Astrocyte (in vitro differentiated cells and primary cell): ENCODE results near the gene PPIL6.

Experiments used
- CTCF ChIP-seq: IDR thresholded peaks from 2 replicates; pipeline ENCODE4 v1.5.1; 2011; ENCODE audit warnings: low read depth, mild to moderate bottlenecking, inconsistent platforms, low read length, moderate library complexity; ENCODE audit not compliant: insufficient read depth
- EZH2 ChIP-seq: IDR thresholded peaks from 2 replicates; pipeline ENCODE4 v1.6.1; 2012; ENCODE audit warnings: mild to moderate bottlenecking, low read length, inconsistent platforms; ENCODE audit not compliant: insufficient read depth

GRCh38 chr6:109446541-109446940, 6.1 kb upstream of the PPIL6 start:
- TF ChIP-seq EZH2 (no peak), CTCF (no peak)
